SK-N-SH (cell line): ENCODE data around the gene SLC13A2. TPM values are rescaled to one million over a fixed set of nuclear protein-coding genes. Genes with fewer than 3 reads are reported as not detected.

Experiments used
- CTCF ChIA-PET: fragments of 300-600, 350-600 bp; formaldehyde crosslinking; extraction: SDS; loops from one replicate; lab custom pipeline; 2021; lab: Yijun Ruan, JAX
- POLR2A ChIA-PET: fragments of 350-600 bp; sonication (Branson Sonifier 250); formaldehyde crosslinking; extraction: SDS; loops from one replicate; lab custom pipeline; 2020; ENCODE audit warnings: antibody characterized with exemption, inconsistent platforms; lab: Yijun Ruan, JAX
- DNase-seq: peaks from one replicate; pipeline ENCODE4 v3.0.0; 2012
- H2AFZ ChIP-seq: fragments of 200-600 bp; sonication (generic); 2 replicates; pipeline ENCODE4 v1.8.1; 2016; ENCODE audit warnings: antibody characterized with exemption, mild to moderate bottlenecking, low read depth
- H3F3A ChIP-seq: fragments of 200-600 bp; sonication (generic); replicated peaks from 2 replicates; pipeline ENCODE3; 2016; ENCODE audit warnings: antibody characterized with exemption, mild to moderate bottlenecking; ENCODE audit not compliant: insufficient read depth
- H3K27ac ChIP-seq, 2 experiments: fragments of 200-500 bp in 1 of 2; fragments of 200-600 bp in 1 of 2; sonication (Bioruptor generic) in 1 of 2; sonication (generic), shearing (Covaris generic) in 1 of 2; 2 replicates each; pipeline versions ENCODE4 v1.5.1 to v1.6.1; 2014 to 2016; ENCODE audit warnings: low read depth in 2 of 2, inconsistent platforms in 1 of 2, low read length in 1 of 2, mild to moderate bottlenecking in 1 of 2, mixed read lengths in 1 of 2
- H3K27me3 ChIP-seq: fragments of 200-600 bp; sonication (generic), shearing (Covaris generic); 2 replicates; pipeline ENCODE4 v1.6.1; 2016; ENCODE audit warnings: mixed run types; ENCODE audit not compliant: insufficient read depth
- H3K36me3 ChIP-seq, 2 experiments: fragments of 200-500 bp in 1 of 2; fragments of 200-600 bp in 1 of 2; sonication (Bioruptor generic) in 1 of 2; sonication (generic) in 1 of 2; replicated peaks in 1 of 2; 2 replicates each; pipeline versions ENCODE3 to v1.5.1; 2014 to 2016; ENCODE audit warnings: low read length in 1 of 2, mild to moderate bottlenecking in 1 of 2; ENCODE audit not compliant: insufficient read depth in 2 of 2, control insufficient read depth in 1 of 2
- H3K4me1 ChIP-seq, 2 experiments: fragments of 200-500 bp in 1 of 2; fragments of 200-600 bp in 1 of 2; sonication (Bioruptor generic) in 1 of 2; sonication (generic), shearing (Covaris generic) in 1 of 2; 2 replicates each; pipeline versions ENCODE4 v1.5.1 to v1.6.1; 2014 to 2016; ENCODE audit warnings: low read depth in 1 of 2, low read length in 1 of 2, mixed run types in 1 of 2; ENCODE audit not compliant: insufficient read depth in 2 of 2, control insufficient read depth in 1 of 2
- H3K4me2 ChIP-seq: fragments of 200-600 bp; sonication (generic), shearing (Covaris generic); 2 replicates; pipeline ENCODE4 v1.6.1; 2017; ENCODE audit warnings: mixed run types
- H3K4me3 ChIP-seq, 2 experiments: fragments of 200-500 bp in 1 of 2; fragments of 200-600 bp in 1 of 2; sonication (Bioruptor generic) in 1 of 2; sonication (generic), shearing (Covaris generic) in 1 of 2; 2 replicates each; pipeline versions ENCODE4 v1.5.1 to v1.8.1; 2014 to 2016; ENCODE audit warnings: low read depth in 2 of 2, inconsistent platforms in 1 of 2, low read length in 1 of 2, mild to moderate bottlenecking in 1 of 2, mixed read lengths in 1 of 2, moderate library complexity in 1 of 2
- H3K79me2 ChIP-seq: fragments of 200-600 bp; sonication (generic); 2 replicates; pipeline ENCODE4 v1.8.1; 2017; ENCODE audit warnings: mild to moderate bottlenecking; ENCODE audit not compliant: insufficient read depth
- H3K9ac ChIP-seq: fragments of 200-600 bp; sonication (generic); 2 replicates; pipeline ENCODE4 v1.6.1; 2017; ENCODE audit warnings: mixed run types
- H3K9me2 ChIP-seq: fragments of 200-600 bp; sonication (generic); 2 replicates; pipeline ENCODE4 v1.6.1; 2017; ENCODE audit warnings: mixed run types
- H3K9me3 ChIP-seq: fragments of 200-600 bp; sonication (generic); 2 replicates; pipeline ENCODE4 v1.6.1; 2017; ENCODE audit warnings: mixed run types, mild to moderate bottlenecking, moderate library complexity
- H4K20me1 ChIP-seq: fragments of 200-600 bp; sonication (generic); 2 replicates; pipeline ENCODE4 v1.6.1; 2017; ENCODE audit warnings: mild to moderate bottlenecking, mixed run types; ENCODE audit not compliant: insufficient read depth
- CHD2 ChIP-seq: fragments of 150-350 bp; IDR thresholded peaks from 2 replicates; pipeline ENCODE4 v1.6.1; 2018; ENCODE audit warnings: low read length; ENCODE audit not compliant: partially characterized antibody
- ELF1 ChIP-seq: IDR thresholded peaks from 2 replicates; pipeline ENCODE4 v1.4.0; 2012
- EZH2phosphoT487 ChIP-seq: fragments of 200-600 bp; sonication (generic); IDR thresholded peaks from 2 replicates; pipeline ENCODE4 v1.6.1; 2017; ENCODE audit warnings: low read depth, mixed run types, mild to moderate bottlenecking, antibody characterized with exemption, moderate library complexity, borderline replicate concordance
- FOSL2 ChIP-seq: IDR thresholded peaks from 2 replicates; pipeline ENCODE4 v1.4.0; 2012; ENCODE audit warnings: low read depth, mild to moderate bottlenecking, moderate library complexity, borderline replicate concordance
- FOXM1 ChIP-seq: IDR thresholded peaks from 2 replicates; pipeline ENCODE4 v1.4.0; 2012; ENCODE audit warnings: low read depth, mild to moderate bottlenecking
- GABPA ChIP-seq: IDR thresholded peaks from 2 replicates; pipeline ENCODE4 v1.4.0; 2012; ENCODE audit warnings: low read depth, mild to moderate bottlenecking
- GATA2 ChIP-seq: sonication (generic); formaldehyde crosslinking; IDR thresholded peaks from 2 replicates; pipeline ENCODE4 v1.5.0; 2020; ENCODE audit warnings: mild to moderate bottlenecking, missing genetic modification reagents
- MEF2A ChIP-seq: IDR thresholded peaks from 2 replicates; pipeline ENCODE4 v1.4.0; 2012; ENCODE audit warnings: low read depth, borderline replicate concordance
- MXI1 ChIP-seq: IDR thresholded peaks from 2 replicates; pipeline ENCODE4 v1.6.1; 2012; ENCODE audit warnings: mild to moderate bottlenecking, low read depth, low read length, improper control_type of control experiment
- NFIC ChIP-seq: IDR thresholded peaks from 2 replicates; pipeline ENCODE4 v1.4.0; 2012; ENCODE audit warnings: borderline replicate concordance
- NRF1 ChIP-seq: IDR thresholded peaks from 2 replicates; pipeline ENCODE4 v1.6.1; 2012; ENCODE audit warnings: low read depth, mild to moderate bottlenecking, low read length
- PBX3 ChIP-seq: IDR thresholded peaks from 2 replicates; pipeline ENCODE4; 2012
- POLR2AphosphoS5 ChIP-seq: IDR thresholded peaks from 2 replicates; pipeline ENCODE4 v1.6.1; 2012; ENCODE audit warnings: low read depth, low read length
- RAD21 ChIP-seq: IDR thresholded peaks from 2 replicates; pipeline ENCODE4 v1.6.1; 2012; ENCODE audit warnings: mild to moderate bottlenecking, low read length
- TEAD4 ChIP-seq: IDR thresholded peaks from 2 replicates; pipeline ENCODE4 v1.4.0; 2012; ENCODE audit warnings: mild to moderate bottlenecking, borderline replicate concordance; ENCODE audit not compliant: insufficient read depth
- YY1 ChIP-seq: IDR thresholded peaks from 2 replicates; pipeline ENCODE4 v1.4.0; 2012; ENCODE audit warnings: low read depth, mild to moderate bottlenecking
- WGBS: methylation state at CpG from one replicate; pipeline ENCODE4 v1.1.6; 2017; ENCODE audit warnings: low lambda C conversion rate; 5-methylcytosine and 5-hydroxymethylcytosine counted together
- polyA plus RNA-seq, 3 experiments: library from polyadenylated mRNA; depleted of rRNA; stranded (reverse); fragments of >200 nt; gene quantifications; 2 replicates each; pipeline ENCODE4 v1.2.3, GENCODE V29; 2012
- TF ChIP-seq, protein P1 (sequence below): IDR thresholded peaks from 2 replicates; pipeline ENCODE4 v1.4.0; 2012; ENCODE audit warnings: low read depth, borderline replicate concordance
- TF ChIP-seq, protein P2 (sequence below): IDR thresholded peaks from 2 replicates; pipeline ENCODE4 v1.4.0; 2012; ENCODE audit warnings: low read depth, borderline replicate concordance
- TF ChIP-seq, protein P3 (sequence below): fragments of 150-350 bp; IDR thresholded peaks from 2 replicates; pipeline ENCODE4 v1.6.1; 2016; ENCODE audit warnings: mild to moderate bottlenecking, low read depth, low read length
- TF ChIP-seq, protein P4 (sequence below): IDR thresholded peaks from 2 replicates; pipeline ENCODE4 v1.4.0; 2012; ENCODE audit warnings: low read depth

The SLC13A2 gene
- polyA plus RNA-seq, 1 of the 3 experiments (the other 2 are of a cell fraction): not detected

DNA sequence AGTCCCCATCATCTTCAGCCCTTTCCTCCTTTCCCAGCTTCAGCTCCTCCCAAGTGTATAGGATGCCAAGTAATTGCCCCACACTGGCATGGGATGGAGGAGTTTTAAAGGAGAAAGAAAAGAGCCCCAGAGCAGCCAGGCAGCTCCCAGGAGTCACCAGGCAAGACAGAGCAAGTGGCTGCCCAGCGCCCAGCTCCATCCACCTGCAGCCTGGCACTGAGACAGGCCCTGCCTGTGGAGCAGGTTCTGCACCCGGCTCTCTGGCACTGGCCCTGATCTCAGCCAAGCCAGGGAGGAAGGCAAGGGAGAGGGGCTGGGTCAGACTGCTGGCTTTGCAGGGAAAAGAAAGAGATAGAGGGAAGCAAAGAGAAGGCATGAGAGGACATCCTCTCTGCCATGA lies 54.4 kb downstream of the SLC13A2 start:
- ChIA-PET CTCF (interaction anchor here (1.4 to 3.0 kb wide), 3 partner anchors 13 to 33 kb away, joined by 4 to 15 read pairs (median 13); no protein-coding TSS in a partner anchor), POLR2A (no interaction called here)
- no peak overlapping the region for H3K27ac ChIP-seq
- no peak for TF ChIP-seq ELF1
- no peak for TF ChIP-seq PBX3
- no peak for TF ChIP-seq TEAD4
- no peak for TF ChIP-seq NRF1
- TF ChIP-seq, protein P1, sequence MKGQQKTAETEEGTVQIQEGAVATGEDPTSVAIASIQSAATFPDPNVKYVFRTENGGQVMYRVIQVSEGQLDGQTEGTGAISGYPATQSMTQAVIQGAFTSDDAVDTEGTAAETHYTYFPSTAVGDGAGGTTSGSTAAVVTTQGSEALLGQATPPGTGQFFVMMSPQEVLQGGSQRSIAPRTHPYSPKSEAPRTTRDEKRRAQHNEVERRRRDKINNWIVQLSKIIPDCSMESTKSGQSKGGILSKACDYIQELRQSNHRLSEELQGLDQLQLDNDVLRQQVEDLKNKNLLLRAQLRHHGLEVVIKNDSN: no peak
- no peak for TF ChIP-seq YY1
- TF ChIP-seq MEF2A: no peak
- TF ChIP-seq RAD21: no peak
- TF ChIP-seq GABPA: no peak
- TF ChIP-seq MXI1: no peak
- no peak for TF ChIP-seq NFIC
- TF ChIP-seq, protein P2, sequence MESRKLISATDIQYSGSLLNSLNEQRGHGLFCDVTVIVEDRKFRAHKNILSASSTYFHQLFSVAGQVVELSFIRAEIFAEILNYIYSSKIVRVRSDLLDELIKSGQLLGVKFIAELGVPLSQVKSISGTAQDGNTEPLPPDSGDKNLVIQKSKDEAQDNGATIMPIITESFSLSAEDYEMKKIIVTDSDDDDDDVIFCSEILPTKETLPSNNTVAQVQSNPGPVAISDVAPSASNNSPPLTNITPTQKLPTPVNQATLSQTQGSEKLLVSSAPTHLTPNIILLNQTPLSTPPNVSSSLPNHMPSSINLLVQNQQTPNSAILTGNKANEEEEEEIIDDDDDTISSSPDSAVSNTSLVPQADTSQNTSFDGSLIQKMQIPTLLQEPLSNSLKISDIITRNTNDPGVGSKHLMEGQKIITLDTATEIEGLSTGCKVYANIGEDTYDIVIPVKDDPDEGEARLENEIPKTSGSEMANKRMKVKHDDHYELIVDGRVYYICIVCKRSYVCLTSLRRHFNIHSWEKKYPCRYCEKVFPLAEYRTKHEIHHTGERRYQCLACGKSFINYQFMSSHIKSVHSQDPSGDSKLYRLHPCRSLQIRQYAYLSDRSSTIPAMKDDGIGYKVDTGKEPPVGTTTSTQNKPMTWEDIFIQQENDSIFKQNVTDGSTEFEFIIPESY: no peak
- TF ChIP-seq POLR2AphosphoS5: no peak
- TF ChIP-seq, protein P3, sequence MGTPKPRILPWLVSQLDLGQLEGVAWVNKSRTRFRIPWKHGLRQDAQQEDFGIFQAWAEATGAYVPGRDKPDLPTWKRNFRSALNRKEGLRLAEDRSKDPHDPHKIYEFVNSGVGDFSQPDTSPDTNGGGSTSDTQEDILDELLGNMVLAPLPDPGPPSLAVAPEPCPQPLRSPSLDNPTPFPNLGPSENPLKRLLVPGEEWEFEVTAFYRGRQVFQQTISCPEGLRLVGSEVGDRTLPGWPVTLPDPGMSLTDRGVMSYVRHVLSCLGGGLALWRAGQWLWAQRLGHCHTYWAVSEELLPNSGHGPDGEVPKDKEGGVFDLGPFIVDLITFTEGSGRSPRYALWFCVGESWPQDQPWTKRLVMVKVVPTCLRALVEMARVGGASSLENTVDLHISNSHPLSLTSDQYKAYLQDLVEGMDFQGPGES: no peak
- no peak for TF ChIP-seq FOSL2
- TF ChIP-seq FOXM1: no peak
- TF ChIP-seq, protein P4, sequence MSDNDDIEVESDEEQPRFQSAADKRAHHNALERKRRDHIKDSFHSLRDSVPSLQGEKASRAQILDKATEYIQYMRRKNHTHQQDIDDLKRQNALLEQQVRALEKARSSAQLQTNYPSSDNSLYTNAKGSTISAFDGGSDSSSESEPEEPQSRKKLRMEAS: no peak
- TF ChIP-seq CHD2: no peak
- no peak for TF ChIP-seq EZH2phosphoT487
- TF ChIP-seq GATA2 (CRISPR knock-in tag): no peak
- no peak overlapping the region for H3K4me3 ChIP-seq
- no peak overlapping the region for H3K4me2 ChIP-seq
- no peaks in the 10 kb centered on the region for H3K9me3 ChIP-seq
- no peaks in the 10 kb centered on the region for H4K20me1 ChIP-seq
- H3F3A ChIP-seq: no peaks in the 10 kb centered on the region
- H2AFZ ChIP-seq: no peak overlapping the region
- H3K4me1 ChIP-seq: peaks cover 0 to 6% of the 10 kb centered on the region in 2 experiments; a peak in 1 of 4 replicates
- H3K36me3 ChIP-seq: no peaks in the 10 kb centered on the region
- 92% methylated on average over 2 of the region's 2 CpGs for WGBS
- H3K9ac ChIP-seq: no peak overlapping the region
- H3K9me2 ChIP-seq: no peaks in the 10 kb centered on the region
- no peaks in the 10 kb centered on the region for H3K79me2 ChIP-seq
- DNase-seq: no peak
- peaks cover 10% of the 10 kb centered on the region; the same call in 1 of the 2 replicates for H3K27me3 ChIP-seq
